NCI-H460 (cell line): ENCODE measurements around the gene CFAP74. TPM values are rescaled to one million over a fixed set of nuclear protein-coding genes. Genes with fewer than 3 reads are reported as not detected.
A peak's percentile ranks its signal among the peaks of the same experiment; 100 is the strongest.

Experiments used
- DNase-seq: peaks from one replicate; pipeline ENCODE4 v3.0.0-alpha.2; 2016; ENCODE audit warnings: low read depth; ENCODE audit errors: extremely low read depth
- total RNA-seq: library from RNA; depleted of rRNA; stranded (reverse); fragments of >200 nt; shearing (Covaris generic); gene quantifications from 2 replicates; pipeline ENCODE4 v1.2.3, GENCODE V29; 2014

CFAP74 gene
- total RNA-seq, 1 experiment from 2014 or later, result not detected

GRCh38 chr1:1956586-1957532 is 46.7 kb downstream of the CFAP74 start:
- DNase-seq, result no peak

- DNase-seq, result no peak
Observed at GRCh38 chr1:1956101-1956500, 47.5 kb downstream of the CFAP74 start.

GRCh38 chr1:1955621-1956094 is 47.9 kb downstream of the CFAP74 start:
- DNase-seq, result no peak

GRCh38 chr1:1954831-1955441 is 48.6 kb downstream of the CFAP74 start:
- no peak for DNase-seq

- DNase-seq, result no peak
Observed at GRCh38 chr1:1954015-1954414, 49.6 kb downstream of the CFAP74 start.

- no peak for DNase-seq
Observed at GRCh38 chr1:1950940-1951339, 52.6 kb downstream of the CFAP74 start.

- DNase-seq, result no peak
Observed at GRCh38 chr1:1948783-1949182, 54.8 kb downstream of the CFAP74 start.

- no peak for DNase-seq
Observed at GRCh38 chr1:1947493-1947892, 56.1 kb downstream of the CFAP74 start.

- DNase-seq, result no peak
Observed at GRCh38 chr1:1946540-1946939, 57.0 kb downstream of the CFAP74 start.

GRCh38 chr1:1945782-1946393 is 57.7 kb downstream of the CFAP74 start:
- no peak for DNase-seq

GRCh38 chr1:1943834-1944570 is 59.6 kb downstream of the CFAP74 start:
- DNase-seq, result peak; percentile 16

GRCh38 chr1:1942753-1943656 is 60.6 kb downstream of the CFAP74 start:
- no peak for DNase-seq

GRCh38 chr1:1941868-1942752 is 61.5 kb downstream of the CFAP74 start:
- DNase-seq, result no peak

- DNase-seq, result no peak
Observed at GRCh38 chr1:1941211-1941841, 62.3 kb downstream of the CFAP74 start.

GRCh38 chr1:1940123-1940425 is 63.5 kb downstream of the CFAP74 start:
- DNase-seq, result no peak

- DNase-seq, result no peak
Observed at GRCh38 chr1:1939296-1940122, 64.1 kb downstream of the CFAP74 start.

GRCh38 chr1:1938613-1939295 is 64.8 kb downstream of the CFAP74 start:
- DNase-seq, result no peak
